ENCODE results near the gene EEF2. TPM values are rescaled to one million over a fixed set of nuclear protein-coding genes. Genes with fewer than 3 reads are reported as not detected.

The EEF2 gene
- total RNA-seq, 2 experiments from 2014 or later, result 2,756 to 2,866 TPM

GRCh38 chr19:3995607-3996006, 10.3 kb upstream of the EEF2 start:
- DNase-seq (no peak), ATAC-seq (ENCODE audit: poor library complexity) (no peak)
- H3K36me3 ChIP-seq (ENCODE audit: insufficient read depth, low read length), result no peaks in the 10 kb centered on the region
- ChIA-PET CTCF (interaction anchor here (1.8 kb wide), 2 partner anchors 8 to 144 kb away, joined by 6 to 9 read pairs; no protein-coding TSS in a partner anchor), POLR2A (interaction anchor here (0.9 kb wide), 1 partner anchor 11 kb away, joined by 3 read pairs; no protein-coding TSS in a partner anchor)
- no peak overlapping the region for H3K4me3 Mint-ChIP-seq
- H3K36me3 Mint-ChIP-seq (ENCODE audit: low read depth), result no peaks in the 10 kb centered on the region
- no peaks in the 10 kb centered on the region for H3K9me3 ChIP-seq (ENCODE audit: control insufficient read depth in 1 of 2, insufficient read depth in 1 of 2, low read length in 2 of 2)
- no peak overlapping the region for H3K27ac ChIP-seq (ENCODE audit: low read depth in 1 of 2, low read length in 2 of 2)
- H3K27ac Mint-ChIP-seq, result no peak overlapping the region
- H3K27me3 ChIP-seq (ENCODE audit: control insufficient read depth in 1 of 2, insufficient read depth in 2 of 2, low read length in 2 of 2), result no peaks in the 10 kb centered on the region
- peaks cover under 1% of the 10 kb centered on the region for H3K4me1 ChIP-seq (ENCODE audit: insufficient read depth, low read length)
- no peaks in the 10 kb centered on the region for H3K9me3 Mint-ChIP-seq
- H3K4me3 ChIP-seq (ENCODE audit: low read length), result no peak overlapping the region
- peaks cover 5% of the 10 kb centered on the region for H3K4me1 Mint-ChIP-seq (ENCODE audit: low read depth)
- H3K27me3 Mint-ChIP-seq, result no peaks in the 10 kb centered on the region
- no peak for TF ChIP-seq CTCF (IDR thresholded peaks at IDR 0.05)
- intact Hi-C loops (cut with DNase I, micrococcal nuclease), result no loop called here

- DNase-seq, result no peak
- no peaks in the 10 kb centered on the region for H3K27me3 Mint-ChIP-seq
- intact Hi-C loops (cut with DNase I, micrococcal nuclease), result loop anchor here (1.0 kb wide), 2 partner anchors 17 to 197 kb away; partner anchors contain the start of gene PIAS4 (in 2 of the 2)
- H3K4me1 ChIP-seq (ENCODE audit: insufficient read depth, low read length), result peaks cover 35% of the 10 kb centered on the region
- ChIA-PET CTCF (interaction anchor here (1.9 to 4.2 kb wide), 2 partner anchors 16 to 149 kb away, joined by 9 to 36 read pairs; partner anchors contain the start of gene PIAS4), POLR2A (interaction anchor here (0.6 to 3.0 kb wide), 13 partner anchors 11 to 808 kb away, joined by 3 to 34 read pairs (median 4); partner anchors contain the start of genes DAPK3, MRPL54, PIAS4 and YJU2)
- peaks cover 25% of the 10 kb centered on the region for H3K4me1 Mint-ChIP-seq (ENCODE audit: low read depth)
- H3K27me3 ChIP-seq (ENCODE audit: control insufficient read depth in 1 of 2, insufficient read depth in 2 of 2, low read length in 2 of 2), result no peaks in the 10 kb centered on the region
- H3K9me3 ChIP-seq (ENCODE audit: control insufficient read depth in 1 of 2, insufficient read depth in 1 of 2, low read length in 2 of 2), result no peaks in the 10 kb centered on the region
- peaks cover 12% of the 10 kb centered on the region for H3K36me3 Mint-ChIP-seq (ENCODE audit: low read depth)
- peak overlapping the region; percentile 42 for H3K4me3 Mint-ChIP-seq
- H3K36me3 ChIP-seq (ENCODE audit: insufficient read depth, low read length), result no peaks in the 10 kb centered on the region
- H3K27ac ChIP-seq (ENCODE audit: low read depth in 1 of 2, low read length in 2 of 2), result no peak overlapping the region
- TF ChIP-seq CTCF (IDR thresholded peaks at IDR 0.05), result no peak
- H3K9me3 Mint-ChIP-seq, result no peaks in the 10 kb centered on the region
- no peak overlapping the region for H3K4me3 ChIP-seq (ENCODE audit: low read length)
- no peak for ATAC-seq (ENCODE audit: poor library complexity)
- no peak overlapping the region for H3K27ac Mint-ChIP-seq
Observed at GRCh38 chr19:3990815-3991117, 5.5 kb upstream of the EEF2 start.

GRCh38 chr19:3987619-3988371, 2.5 kb upstream of the EEF2 start:
- Histone ChIP-seq H3K4me1 (ENCODE audit: insufficient read depth, low read length) (peaks cover 56% of the 10 kb centered on the region), H3K27ac (ENCODE audit: low read depth in 1 of 2, low read length in 2 of 2) (no peak overlapping the region), H3K36me3 (ENCODE audit: insufficient read depth, low read length) (peaks cover 17% of the 10 kb centered on the region), H3K27me3 (ENCODE audit: control insufficient read depth in 1 of 2, insufficient read depth in 2 of 2, low read length in 2 of 2) (no peaks in the 10 kb centered on the region), H3K4me3 (ENCODE audit: low read length) (peak overlapping the region; percentile 88), H3K9me3 (ENCODE audit: control insufficient read depth in 1 of 2, insufficient read depth in 1 of 2, low read length in 2 of 2) (peaks cover 0 to 5% of the 10 kb centered on the region in 2 experiments)
- Mint-ChIP-seq H3K27ac (peak overlapping the region; percentile 91), H3K4me1 (ENCODE audit: low read depth) (peaks cover 55% of the 10 kb centered on the region), H3K27me3 (no peaks in the 10 kb centered on the region), H3K9me3 (no peaks in the 10 kb centered on the region), H3K4me3 (peak overlapping the region; percentile 97), H3K36me3 (ENCODE audit: low read depth) (peaks cover 40% of the 10 kb centered on the region)
- peak; percentile 89 for TF ChIP-seq CTCF (IDR thresholded peaks at IDR 0.05)
- CTCF ChIA-PET, result interaction anchor here (0.6 to 4.2 kb wide), 32 partner anchors 9 to 1945 kb away, joined by 3 to 36 read pairs (median 4); partner anchors contain the start of genes APBA3, DAPK3, MRPL54 and PIAS4
- POLR2A ChIA-PET, result interaction anchor here (0.6 to 2.7 kb wide), 19 partner anchors 9 to 719 kb away, joined by 3 to 39 read pairs (median 6); partner anchors contain the start of genes DAPK3, MRPL54, PIAS4 and YJU2
- intact Hi-C loops (cut with DNase I, micrococcal nuclease), result loop anchor here (2.0 to 10.0 kb wide), 7 partner anchors 79 to 415 kb away; partner anchors contain the start of genes APBA3 (in 2 of the 2), MRPL54 (in 2 of the 2), ANKRD24 (in 1 of the 2) and CHAF1A (in 1 of the 2)
- peak; percentile 38 for ATAC-seq (ENCODE audit: poor library complexity)
- peak; percentile 80 to 97 (median 88) for DNase-seq

All from CD4-positive, alpha-beta T cell (primary cell).